SK-N-MC (cell line): ENCODE results near the gene SIGLEC7.

Experiments used
- DNase-seq: peaks from one replicate; pipeline ENCODE4 v3.0.0-alpha.2; 2011; ENCODE audit warnings: low read depth, low spot score
- H3K27ac ChIP-seq: fragments of 200-600 bp; sonication (generic); 2 replicates; pipeline ENCODE4 v1.5.1; 2016; ENCODE audit warnings: mixed run types
- H3K36me3 ChIP-seq: fragments of 200-600 bp; sonication (generic); 2 replicates; pipeline ENCODE4 v1.6.1; 2017; ENCODE audit warnings: antibody characterized with exemption, low read length, mixed read lengths; ENCODE audit not compliant: insufficient read depth
- H3K4me3 ChIP-seq: fragments of 200-600 bp; sonication (generic); 2 replicates; pipeline ENCODE4 v1.5.1; 2016
- H3K9ac ChIP-seq: fragments of 200-600 bp; sonication (generic); 2 replicates; pipeline ENCODE4 v1.8.0; 2017; ENCODE audit warnings: mixed run types, mixed read lengths; ENCODE audit not compliant: insufficient read length
- H3K9me3 ChIP-seq: fragments of 200-600 bp; sonication (generic); 2 replicates; pipeline ENCODE4 v1.6.1; 2017; ENCODE audit warnings: low read depth, mild to moderate bottlenecking, antibody characterized with exemption, low read length, moderate library complexity, mixed read lengths
- EZH2 ChIP-seq: fragments of 200-600 bp; sonication (generic); IDR thresholded peaks from one replicate; pipeline ENCODE4 v1.6.1; 2017; ENCODE audit warnings: antibody characterized with exemption
- FOXP2 ChIP-seq: optimal IDR thresholded peaks from 2 replicates; pipeline ENCODE3; 2011; ENCODE audit warnings: mild to moderate bottlenecking, moderate library complexity; ENCODE audit not compliant: insufficient read depth; ENCODE audit errors: extremely low read length, control extremely low read depth
- POLR2AphosphoS5 ChIP-seq: IDR thresholded peaks from 2 replicates; pipeline ENCODE4 v1.6.1; 2012; ENCODE audit warnings: mild to moderate bottlenecking, low read depth, low read length, borderline replicate concordance

SIGLEC7 gene

DNA sequence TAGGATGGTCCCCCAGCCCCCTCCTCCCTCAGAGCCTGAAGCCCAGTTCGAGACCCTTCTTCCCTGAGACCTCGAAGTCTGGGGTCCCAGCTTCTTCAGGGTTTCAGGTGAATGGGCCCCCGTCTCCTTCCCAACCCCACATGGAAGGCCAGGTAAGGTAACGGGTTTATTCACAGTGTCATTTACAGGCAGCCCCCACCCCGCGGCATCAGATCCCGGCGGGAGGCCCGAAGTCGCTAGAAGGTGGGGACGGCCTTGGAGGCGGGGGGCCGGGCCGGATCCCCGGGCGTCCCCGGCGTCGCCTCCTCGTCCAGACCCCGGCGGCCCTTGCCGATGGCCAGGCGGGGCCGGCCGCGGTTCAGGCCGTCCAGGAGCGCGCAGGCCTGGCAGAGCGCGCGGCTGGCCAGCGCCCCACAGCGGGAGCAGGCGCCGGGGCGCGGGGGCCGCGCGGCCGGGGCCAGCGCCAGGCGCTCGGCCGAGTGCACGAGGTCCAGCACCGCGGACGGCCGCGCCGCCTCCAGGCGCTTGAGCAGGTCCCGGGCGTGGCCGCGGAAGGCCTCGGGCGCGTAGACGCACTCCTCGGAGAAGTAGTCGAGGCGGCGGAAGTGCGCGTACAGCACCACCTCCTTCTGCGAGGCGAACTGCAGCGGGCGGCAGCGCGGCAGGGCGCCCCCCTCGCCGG, 43.6 kb upstream of the SIGLEC7 start:
- no peak overlapping the region for H3K4me3 ChIP-seq
- H3K27ac ChIP-seq, result no peak overlapping the region
- H3K36me3 ChIP-seq, result peaks cover 21% of the 10 kb centered on the region; the same call in 1 of the 2 replicates
- no peak for DNase-seq
- TF ChIP-seq EZH2 (no peak), FOXP2 (no peak), POLR2AphosphoS5 (no peak)
- no peaks in the 10 kb centered on the region for H3K9me3 ChIP-seq
- no peak overlapping the region for H3K9ac ChIP-seq

DNA sequence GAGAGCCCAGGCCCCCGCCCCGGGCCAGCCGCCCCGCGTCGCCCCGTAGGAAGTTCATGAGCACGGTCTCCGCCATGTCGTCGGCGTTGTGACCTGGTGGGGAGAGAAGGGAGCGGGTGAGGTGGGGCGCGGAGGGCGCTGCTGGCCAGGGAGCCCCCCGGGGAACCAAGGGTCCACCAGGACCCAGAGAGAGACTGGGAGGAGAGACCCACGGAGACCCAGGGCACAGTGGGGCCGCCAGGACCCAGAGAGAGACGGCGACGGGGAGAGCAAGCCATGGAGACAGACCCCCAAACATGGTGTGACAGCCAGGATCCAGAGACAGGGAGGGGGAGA, 43.1 kb upstream of the SIGLEC7 start:
- Histone ChIP-seq H3K9me3 (no peaks in the 10 kb centered on the region), H3K4me3 (no peak overlapping the region), H3K9ac (no peak overlapping the region), H3K27ac (no peak overlapping the region), H3K36me3 (peaks cover 26% of the 10 kb centered on the region; the same call in 1 of the 2 replicates)
- DNase-seq, result no peak
- no peak for TF ChIP-seq POLR2AphosphoS5
- TF ChIP-seq FOXP2, result no peak
- no peak for TF ChIP-seq EZH2

DNA sequence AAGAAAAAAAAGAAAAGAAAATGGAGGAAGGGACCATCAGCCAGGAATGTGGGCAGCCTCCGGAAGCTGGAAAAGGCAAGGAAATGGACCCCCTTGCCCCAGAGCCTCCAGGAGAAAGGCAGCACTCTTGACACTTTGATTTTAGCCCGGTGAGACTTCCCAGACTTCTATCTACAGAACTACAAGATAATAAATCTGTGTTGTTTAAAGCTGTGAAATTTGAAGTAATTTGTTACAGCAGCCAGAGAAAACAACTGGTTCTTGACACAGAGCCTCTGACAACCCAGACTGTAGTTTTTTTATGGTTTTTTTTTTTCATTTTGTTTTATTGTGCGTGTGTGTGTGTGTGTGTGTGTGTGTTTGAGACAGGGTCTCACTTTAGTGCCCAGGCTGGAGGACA, 41.5 kb upstream of the SIGLEC7 start:
- Histone ChIP-seq H3K36me3 (peaks cover 26% of the 10 kb centered on the region; the same call in 1 of the 2 replicates), H3K9me3 (no peaks in the 10 kb centered on the region), H3K4me3 (no peak overlapping the region), H3K27ac (no peak overlapping the region), H3K9ac (no peak overlapping the region)
- TF ChIP-seq POLR2AphosphoS5 (no peak), FOXP2 (no peak), EZH2 (no peak)
- no peak for DNase-seq

DNA sequence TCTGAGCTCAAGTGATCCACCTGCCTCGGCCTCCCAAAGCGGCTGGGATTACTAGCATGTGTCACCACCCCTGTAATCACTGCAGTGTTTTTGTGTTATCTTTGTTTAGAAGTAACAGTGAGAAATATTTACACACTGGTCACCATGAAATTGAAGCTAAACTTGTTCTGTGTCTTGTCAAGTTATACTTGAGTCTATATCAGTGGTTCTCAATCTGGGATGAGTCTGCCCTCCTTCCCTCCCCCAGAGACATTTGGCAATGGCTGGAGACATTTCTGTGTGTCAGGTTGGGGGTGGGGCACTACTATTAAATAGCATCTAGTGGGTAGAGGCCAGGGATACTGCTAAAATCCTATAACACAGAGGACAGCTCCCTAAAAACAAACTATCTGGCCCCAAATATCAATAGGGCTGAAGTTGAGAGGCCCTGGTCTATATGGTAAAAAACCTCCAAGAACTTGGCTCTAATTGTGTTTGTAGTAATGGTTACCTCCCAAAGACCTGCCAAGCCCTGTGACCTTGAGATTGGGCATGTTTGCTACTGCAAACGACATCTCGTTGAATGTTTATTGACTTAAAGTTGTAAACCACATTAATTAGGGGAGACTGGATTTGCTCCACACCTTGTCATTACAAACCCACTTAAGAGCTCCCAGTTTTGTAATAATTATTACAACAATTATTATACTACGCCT, 40.8 kb upstream of the SIGLEC7 start:
- Histone ChIP-seq H3K27ac (no peak overlapping the region), H3K9ac (no peak overlapping the region), H3K9me3 (no peaks in the 10 kb centered on the region), H3K4me3 (no peak overlapping the region), H3K36me3 (peaks cover 26% of the 10 kb centered on the region; the same call in 1 of the 2 replicates)
- TF ChIP-seq POLR2AphosphoS5 (no peak), EZH2 (no peak), FOXP2 (no peak)
- DNase-seq, result no peak

DNA sequence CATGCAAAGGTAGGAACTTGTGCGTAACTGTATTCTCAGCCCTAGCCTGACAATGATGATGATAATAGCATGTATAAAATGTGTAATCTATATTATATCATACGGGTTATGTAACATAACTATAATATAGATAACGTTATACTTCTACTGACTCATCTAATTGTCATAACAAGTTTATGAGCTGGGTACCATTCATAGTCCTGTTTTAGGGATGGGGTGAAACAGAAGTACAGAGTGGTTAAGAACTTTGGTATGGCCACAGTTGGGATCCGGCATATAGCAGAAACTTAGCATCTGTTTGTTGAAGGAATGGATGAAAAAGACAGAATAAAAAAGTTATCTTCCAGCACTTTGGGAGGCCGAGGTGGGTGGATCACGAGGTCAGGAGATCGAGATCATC, 39.1 kb upstream of the SIGLEC7 start:
- H3K27ac ChIP-seq, result no peak overlapping the region
- no peak overlapping the region for H3K9ac ChIP-seq
- H3K9me3 ChIP-seq, result no peaks in the 10 kb centered on the region
- no peak for TF ChIP-seq FOXP2
- TF ChIP-seq EZH2, result no peak
- TF ChIP-seq POLR2AphosphoS5, result no peak
- no peak overlapping the region for H3K4me3 ChIP-seq
- no peak for DNase-seq
- peaks cover 23% of the 10 kb centered on the region; the same call in 1 of the 2 replicates for H3K36me3 ChIP-seq

DNA sequence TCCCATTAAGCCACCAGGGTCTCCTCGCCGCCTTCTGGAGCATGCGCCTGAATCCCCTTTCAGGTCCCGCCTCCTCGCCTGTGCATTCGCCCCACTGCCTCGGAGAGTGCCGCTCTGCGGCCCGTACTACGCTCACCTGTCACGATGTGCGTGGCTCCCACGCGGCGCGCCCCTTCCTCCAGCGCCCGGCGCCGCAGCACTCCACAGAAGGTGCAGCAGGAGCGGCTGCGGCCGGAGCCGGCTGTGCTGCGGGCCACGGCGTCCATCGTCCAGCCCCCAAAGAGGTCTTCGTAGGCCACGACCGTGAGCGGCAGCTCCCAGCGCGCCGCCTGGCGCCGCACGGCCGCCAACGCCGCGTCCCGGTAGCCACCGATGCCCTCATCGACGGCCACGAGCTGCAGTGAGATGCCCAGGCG, 38.2 kb upstream of the SIGLEC7 start:
- H3K4me3 ChIP-seq, result no peak overlapping the region
- no peaks in the 10 kb centered on the region for H3K9me3 ChIP-seq
- H3K27ac ChIP-seq, result no peak overlapping the region
- H3K36me3 ChIP-seq, result peaks cover 22% of the 10 kb centered on the region; the same call in 1 of the 2 replicates
- no peak for DNase-seq
- TF ChIP-seq FOXP2 (no peak), POLR2AphosphoS5 (no peak), EZH2 (no peak)
- no peak overlapping the region for H3K9ac ChIP-seq

DNA sequence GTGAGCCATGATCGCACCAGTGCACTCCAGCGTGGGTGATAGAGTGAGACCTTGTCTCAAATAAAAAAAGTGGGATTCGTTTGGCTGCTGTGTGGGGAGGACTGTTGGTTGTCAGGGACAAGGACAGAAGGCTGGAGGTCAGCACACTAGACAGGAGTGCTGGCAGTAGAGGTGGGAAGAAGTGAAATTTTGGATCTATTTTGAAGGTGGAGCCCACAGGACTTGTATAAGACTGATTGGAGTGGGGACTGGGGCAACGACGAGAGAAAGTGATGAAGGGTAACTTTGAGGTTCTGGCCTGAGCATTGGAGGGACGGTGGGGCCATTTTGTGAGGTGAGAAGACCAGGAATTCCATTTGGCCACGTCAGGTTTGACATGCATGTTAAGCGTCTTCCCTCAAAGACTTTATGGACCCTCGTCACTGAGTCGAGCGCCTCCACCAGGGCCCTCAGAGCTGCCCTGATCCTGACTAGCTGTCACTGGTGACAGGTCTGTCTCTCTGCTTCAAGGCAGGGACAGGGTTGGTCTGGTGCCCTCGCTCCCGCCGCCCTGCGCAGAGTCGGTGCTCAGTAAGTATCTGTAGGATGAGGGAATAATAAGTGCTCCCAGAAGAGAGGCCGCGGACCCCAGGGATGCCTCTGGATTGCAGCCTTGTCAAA, 34.6 kb upstream of the SIGLEC7 start:
- no peak for DNase-seq
- Histone ChIP-seq H3K4me3 (peak overlapping the region; percentile 92), H3K9me3 (no peaks in the 10 kb centered on the region), H3K36me3 (peaks cover 12% of the 10 kb centered on the region; the same call in 1 of the 2 replicates), H3K27ac (no peak overlapping the region), H3K9ac (peak overlapping the region; percentile 75)
- TF ChIP-seq FOXP2 (no peak), POLR2AphosphoS5 (no peak), EZH2 (no peak)
